ENCODE data around the gene COQ8B. TPM values are rescaled to one million over a fixed set of nuclear protein-coding genes. Genes with fewer than 3 reads are reported as not detected.
"Not testable (repeated sequence)": the region's sequence is repeated elsewhere in the genome, so short reads cannot be mapped to it uniquely, and the experiment has no call there.

COQ8B gene
- polyA plus RNA-seq, result 10 to 100 TPM; 18.4 to 27.2 TPM

DNA sequence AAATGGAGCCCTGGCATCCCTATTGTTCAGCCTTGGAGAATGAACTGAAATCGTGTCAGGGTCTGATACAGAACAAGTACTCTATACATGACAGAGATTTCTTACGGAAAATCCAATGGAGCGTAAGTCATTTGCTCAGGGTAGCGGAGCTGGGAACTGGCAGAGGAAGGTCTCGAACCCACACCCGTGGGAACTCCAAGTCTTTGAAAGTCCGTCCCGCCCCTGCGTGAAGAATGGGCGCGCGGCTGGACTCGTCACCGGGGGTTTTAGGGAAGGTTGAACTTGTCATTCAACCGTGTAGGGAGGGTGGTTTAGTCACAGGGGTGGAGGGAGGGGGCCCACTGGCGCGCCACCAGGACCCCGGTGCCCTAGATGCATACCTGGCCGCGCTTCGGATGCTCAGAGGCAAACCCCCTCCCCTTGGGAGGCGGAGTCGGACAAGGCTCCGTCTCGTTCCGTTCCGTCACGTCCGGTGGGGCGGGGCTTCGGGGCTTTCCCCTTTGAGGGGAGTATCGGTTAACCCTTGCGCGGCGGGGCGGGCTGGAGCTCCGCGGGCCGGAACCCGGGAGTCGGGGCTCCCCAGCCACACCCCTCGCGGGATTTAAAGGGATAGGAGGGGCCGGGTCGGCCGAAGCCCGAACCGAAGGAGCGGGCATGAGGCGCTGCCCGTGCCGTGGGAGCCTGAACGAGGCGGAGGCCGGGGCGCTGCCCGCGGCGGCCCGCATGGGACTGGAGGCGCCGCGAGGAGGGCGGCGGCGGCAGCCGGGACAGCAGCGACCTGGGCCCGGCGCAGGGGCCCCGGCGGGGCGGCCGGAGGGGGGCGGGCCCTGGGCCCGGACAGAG lies at the start of gene COQ8B, which contains the start of gene ITPKC:
Gene COQ8B (minus strand): TSS at position 405 of the 843 bp plus-strand sequence. CDS start 2,254 bp downstream, outside the sequence.
Gene ITPKC (plus strand): TSS at position 631 of the 843 bp plus-strand sequence. CDS start 24 bp downstream, at position 655.
- Histone ChIP-seq H3K9me3 (ENCODE audit: control insufficient read depth in 2 of 2, insufficient read depth in 1 of 2, low read depth in 1 of 2, low read length in 1 of 2) (no peaks in the 10 kb centered on the region), H3K27me3 (ENCODE audit: control insufficient read depth in 1 of 2, insufficient read depth in 2 of 2, low read length in 2 of 2) (no peaks in the 10 kb centered on the region), H3K4me1 (ENCODE audit: control insufficient read depth in 2 of 2, insufficient read depth in 2 of 2, low read length in 1 of 2) (peaks cover 0 to 4% of the 10 kb centered on the region in 2 donors), H3K36me3 (ENCODE audit: control insufficient read depth in 2 of 2, insufficient read depth in 2 of 2, low read length in 1 of 2) (no peaks in the 10 kb centered on the region), H3K27ac (ENCODE audit: low read depth in 2 of 2, low read length in 1 of 2) (peak within 1 kb of the TSS; percentile 98 to 100), H3K4me3 (ENCODE audit: low read depth in 1 of 2, low read length in 2 of 2) (peak within 1 kb of the TSS; percentile 85 to 95)
- WGBS, 2 donors, result 0 to 1% methylated on average over 70 to 76 of the region's 76 CpGs

DNA sequence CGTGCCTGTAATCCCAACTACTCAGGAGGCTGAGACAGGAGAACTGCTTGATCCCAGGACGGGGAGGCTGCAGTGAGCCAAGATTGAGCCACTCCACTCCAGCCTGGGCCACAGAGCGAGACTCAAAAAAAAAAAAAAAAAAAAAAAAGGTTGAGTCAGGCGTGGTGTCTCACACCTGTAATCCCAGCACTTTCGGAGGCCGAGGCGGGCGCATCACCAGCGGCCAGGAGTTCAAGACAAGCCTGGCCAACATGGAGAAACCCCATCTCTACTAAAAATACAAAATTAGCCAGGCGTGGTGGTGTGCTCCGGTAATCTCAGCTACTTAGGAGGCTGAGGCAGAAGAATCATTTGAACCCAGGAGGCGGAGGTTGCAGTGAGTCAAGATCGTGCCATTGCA lies 49.7 kb upstream of the COQ8B start:
- not testable (repeated sequence) for H3K9me3 ChIP-seq (ENCODE audit: control insufficient read depth in 2 of 2, insufficient read depth in 1 of 2, low read depth in 1 of 2, low read length in 1 of 2); H3K4me3 ChIP-seq (ENCODE audit: low read depth in 1 of 2, low read length in 2 of 2); H3K27ac ChIP-seq (ENCODE audit: low read depth in 2 of 2, low read length in 1 of 2); H3K27me3 ChIP-seq (ENCODE audit: control insufficient read depth in 1 of 2, insufficient read depth in 2 of 2, low read length in 2 of 2); H3K4me1 ChIP-seq (ENCODE audit: control insufficient read depth in 2 of 2, insufficient read depth in 2 of 2, low read length in 1 of 2)
- 92 to 96% methylated on average over 13 of the region's 13 CpGs for WGBS, 2 donors
- H3K36me3 ChIP-seq (ENCODE audit: control insufficient read depth in 2 of 2, insufficient read depth in 2 of 2, low read length in 1 of 2), result peaks cover 28 to 37% of the 10 kb centered on the region in 2 donors

DNA sequence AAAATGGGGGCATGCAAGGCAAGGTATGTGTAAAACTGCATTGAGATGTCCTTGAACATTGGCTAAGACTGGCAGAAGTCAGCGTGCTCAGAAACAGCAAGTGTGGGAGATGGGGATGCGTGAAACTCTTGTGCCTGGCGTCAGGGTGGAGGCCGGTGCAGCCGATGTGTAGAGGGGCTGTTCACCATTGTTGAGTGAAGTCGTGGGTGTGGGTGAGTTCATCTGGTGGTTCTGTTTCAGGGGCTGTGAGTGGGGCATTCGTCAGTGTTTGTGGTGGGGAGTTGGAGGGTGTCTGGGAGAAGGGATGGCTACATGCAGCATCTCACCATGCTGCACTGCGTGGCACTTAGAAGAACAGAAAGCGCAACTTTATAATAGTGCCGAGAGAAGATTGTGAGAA lies 47.3 kb upstream of the COQ8B start:
- H3K36me3 ChIP-seq (ENCODE audit: control insufficient read depth in 2 of 2, insufficient read depth in 2 of 2, low read length in 1 of 2), result peaks cover 32 to 46% of the 10 kb centered on the region in 2 donors
- no peak overlapping the region for H3K27ac ChIP-seq (ENCODE audit: low read depth in 2 of 2, low read length in 1 of 2)
- WGBS, 2 donors, result 88 to 89% methylated on average over 10 of the region's 10 CpGs
- no peaks in the 10 kb centered on the region for H3K9me3 ChIP-seq (ENCODE audit: control insufficient read depth in 2 of 2, insufficient read depth in 1 of 2, low read depth in 1 of 2, low read length in 1 of 2)
- H3K4me1 ChIP-seq (ENCODE audit: control insufficient read depth in 2 of 2, insufficient read depth in 2 of 2, low read length in 1 of 2), result no peaks in the 10 kb centered on the region
- no peak overlapping the region for H3K4me3 ChIP-seq (ENCODE audit: low read depth in 1 of 2, low read length in 2 of 2)
- H3K27me3 ChIP-seq (ENCODE audit: control insufficient read depth in 1 of 2, insufficient read depth in 2 of 2, low read length in 2 of 2), result no peaks in the 10 kb centered on the region

DNA sequence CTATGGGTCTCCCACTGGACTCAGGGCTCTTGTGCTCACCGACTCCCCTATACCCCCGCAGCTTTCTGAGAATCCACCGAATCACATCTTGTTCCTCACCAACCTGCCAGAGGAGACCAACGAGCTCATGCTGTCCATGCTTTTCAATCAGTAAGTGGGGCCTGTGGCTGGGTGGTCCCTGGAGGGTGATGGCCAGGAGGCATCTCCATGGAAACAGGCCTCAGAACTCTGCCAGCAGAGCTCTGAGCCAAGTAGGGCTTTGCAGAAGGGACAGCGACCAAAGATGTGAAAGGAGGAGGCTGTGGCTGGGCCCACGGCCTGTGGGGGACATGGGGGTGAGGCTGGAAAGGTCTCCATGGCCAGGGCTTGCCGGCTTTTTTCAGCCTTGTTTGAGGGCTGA lies 46.8 kb upstream of the COQ8B start:
- Histone ChIP-seq H3K4me1 (ENCODE audit: control insufficient read depth in 2 of 2, insufficient read depth in 2 of 2, low read length in 1 of 2) (no peaks in the 10 kb centered on the region), H3K27ac (ENCODE audit: low read depth in 2 of 2, low read length in 1 of 2) (no peak overlapping the region), H3K9me3 (ENCODE audit: control insufficient read depth in 2 of 2, insufficient read depth in 1 of 2, low read depth in 1 of 2, low read length in 1 of 2) (no peaks in the 10 kb centered on the region), H3K4me3 (ENCODE audit: low read depth in 1 of 2, low read length in 2 of 2) (no peak overlapping the region), H3K36me3 (ENCODE audit: control insufficient read depth in 2 of 2, insufficient read depth in 2 of 2, low read length in 1 of 2) (peaks cover 32 to 46% of the 10 kb centered on the region in 2 donors), H3K27me3 (ENCODE audit: control insufficient read depth in 1 of 2, insufficient read depth in 2 of 2, low read length in 2 of 2) (no peaks in the 10 kb centered on the region)
- WGBS, 2 donors, result 89 to 94% methylated on average over 7 of the region's 7 CpGs

DNA sequence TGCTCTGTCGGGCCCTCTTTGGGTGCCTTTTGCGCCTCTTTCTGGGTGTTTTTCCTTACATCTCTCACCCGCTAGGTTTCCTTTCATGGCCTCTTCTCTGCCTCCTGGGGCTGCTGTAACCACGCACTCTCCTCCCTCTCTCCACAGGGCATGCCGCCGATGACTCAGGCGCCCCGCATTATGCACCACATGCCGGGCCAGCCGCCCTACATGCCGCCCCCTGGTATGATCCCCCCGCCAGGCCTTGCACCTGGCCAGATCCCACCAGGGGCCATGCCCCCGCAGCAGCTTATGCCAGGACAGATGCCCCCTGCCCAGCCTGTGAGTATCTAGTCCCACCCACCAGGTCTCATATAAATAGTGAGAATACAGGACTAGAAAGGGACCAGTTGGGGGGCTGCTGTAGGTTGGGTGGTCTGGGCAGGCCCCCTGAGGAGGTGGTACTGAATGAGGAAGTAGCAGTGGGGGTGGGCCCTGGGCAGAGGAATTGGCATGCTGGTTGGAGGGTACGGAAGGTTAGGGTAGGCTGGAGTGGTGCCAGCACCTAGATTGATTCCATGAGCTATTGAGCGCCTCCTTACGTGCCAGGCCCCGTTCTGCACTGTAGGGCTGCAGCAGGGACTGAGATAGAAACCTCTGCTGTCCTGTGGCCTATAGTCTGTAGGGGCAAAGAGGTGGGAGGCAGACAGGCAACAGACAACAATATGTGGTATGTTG lies 46.2 kb upstream of the COQ8B start:
- 86 to 95% methylated on average over 17 of the region's 17 CpGs for WGBS, 2 donors
- H3K36me3 ChIP-seq (ENCODE audit: control insufficient read depth in 2 of 2, insufficient read depth in 2 of 2, low read length in 1 of 2), result peaks cover 35 to 49% of the 10 kb centered on the region in 2 donors

DNA sequence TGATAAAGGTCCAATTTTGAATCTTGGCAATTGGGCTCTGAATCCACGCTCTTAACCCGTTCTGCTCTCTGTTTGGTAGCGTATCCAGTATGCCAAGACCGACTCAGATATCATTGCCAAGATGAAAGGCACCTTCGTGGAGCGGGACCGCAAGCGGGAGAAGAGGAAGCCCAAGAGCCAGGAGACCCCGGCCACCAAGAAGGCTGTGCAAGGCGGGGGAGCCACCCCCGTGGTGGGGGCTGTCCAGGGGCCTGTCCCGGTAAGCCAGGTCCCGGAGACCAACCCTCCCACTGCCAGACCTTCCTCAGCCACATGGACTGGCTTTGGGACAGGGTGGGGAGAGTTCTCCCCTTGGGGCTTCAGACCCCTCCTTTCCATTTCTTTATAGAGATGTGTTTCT lies 42.7 kb upstream of the COQ8B start:
- Histone ChIP-seq H3K27ac (ENCODE audit: low read depth in 2 of 2, low read length in 1 of 2) (no peak overlapping the region), H3K4me3 (ENCODE audit: low read depth in 1 of 2, low read length in 2 of 2) (no peak overlapping the region), H3K4me1 (ENCODE audit: control insufficient read depth in 2 of 2, insufficient read depth in 2 of 2, low read length in 1 of 2) (peaks cover 3 to 16% of the 10 kb centered on the region in 2 donors), H3K9me3 (ENCODE audit: control insufficient read depth in 2 of 2, insufficient read depth in 1 of 2, low read depth in 1 of 2, low read length in 1 of 2) (no peaks in the 10 kb centered on the region), H3K36me3 (ENCODE audit: control insufficient read depth in 2 of 2, insufficient read depth in 2 of 2, low read length in 1 of 2) (peaks cover 22 to 50% of the 10 kb centered on the region in 2 donors), H3K27me3 (ENCODE audit: control insufficient read depth in 1 of 2, insufficient read depth in 2 of 2, low read length in 2 of 2) (no peaks in the 10 kb centered on the region)
- WGBS, 2 donors, result 93 to 95% methylated on average over 13 of the region's 13 CpGs

More for the DNA sequence above, 46.2 kb upstream of the COQ8B start:
- H3K27ac ChIP-seq (ENCODE audit: low read depth in 2 of 2, low read length in 1 of 2), result no peak overlapping the region
- H3K9me3 ChIP-seq (ENCODE audit: control insufficient read depth in 2 of 2, insufficient read depth in 1 of 2, low read depth in 1 of 2, low read length in 1 of 2), result no peaks in the 10 kb centered on the region
- H3K4me1 ChIP-seq (ENCODE audit: control insufficient read depth in 2 of 2, insufficient read depth in 2 of 2, low read length in 1 of 2), result no peaks in the 10 kb centered on the region
- no peak overlapping the region for H3K4me3 ChIP-seq (ENCODE audit: low read depth in 1 of 2, low read length in 2 of 2)
- H3K27me3 ChIP-seq (ENCODE audit: control insufficient read depth in 1 of 2, insufficient read depth in 2 of 2, low read length in 2 of 2), result no peaks in the 10 kb centered on the region

DNA sequence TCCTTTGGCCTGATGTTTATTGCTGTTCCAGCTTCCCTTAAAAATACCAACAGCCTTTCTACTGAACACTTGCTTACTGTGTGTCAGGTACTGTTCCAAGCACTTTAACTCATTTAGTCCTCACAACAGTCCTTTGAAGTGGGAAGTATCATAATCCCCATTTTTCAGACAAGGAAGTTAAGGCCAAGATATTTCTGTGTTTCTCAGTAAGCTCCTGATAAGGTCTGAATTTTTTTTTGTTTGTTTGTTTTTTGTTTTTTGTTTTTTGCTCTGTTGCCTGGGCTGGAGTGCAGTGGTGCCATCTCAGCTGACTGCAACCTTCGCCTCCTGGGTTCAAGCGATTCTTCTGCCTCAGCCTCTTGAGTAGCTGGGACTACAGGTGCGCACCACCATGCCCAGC lies 41.8 kb upstream of the COQ8B start:
- H3K4me3 ChIP-seq (ENCODE audit: low read depth in 1 of 2, low read length in 2 of 2), result no peak overlapping the region
- peaks cover 3 to 16% of the 10 kb centered on the region in 2 donors for H3K4me1 ChIP-seq (ENCODE audit: control insufficient read depth in 2 of 2, insufficient read depth in 2 of 2, low read length in 1 of 2)
- peaks cover 18 to 44% of the 10 kb centered on the region in 2 donors for H3K36me3 ChIP-seq (ENCODE audit: control insufficient read depth in 2 of 2, insufficient read depth in 2 of 2, low read length in 1 of 2)
- no peaks in the 10 kb centered on the region for H3K27me3 ChIP-seq (ENCODE audit: control insufficient read depth in 1 of 2, insufficient read depth in 2 of 2, low read length in 2 of 2)
- no peaks in the 10 kb centered on the region for H3K9me3 ChIP-seq (ENCODE audit: control insufficient read depth in 2 of 2, insufficient read depth in 1 of 2, low read depth in 1 of 2, low read length in 1 of 2)
- no peak overlapping the region for H3K27ac ChIP-seq (ENCODE audit: low read depth in 2 of 2, low read length in 1 of 2)
- WGBS, 2 donors, result 95 to 96% methylated on average over 3 of the region's 3 CpGs

DNA sequence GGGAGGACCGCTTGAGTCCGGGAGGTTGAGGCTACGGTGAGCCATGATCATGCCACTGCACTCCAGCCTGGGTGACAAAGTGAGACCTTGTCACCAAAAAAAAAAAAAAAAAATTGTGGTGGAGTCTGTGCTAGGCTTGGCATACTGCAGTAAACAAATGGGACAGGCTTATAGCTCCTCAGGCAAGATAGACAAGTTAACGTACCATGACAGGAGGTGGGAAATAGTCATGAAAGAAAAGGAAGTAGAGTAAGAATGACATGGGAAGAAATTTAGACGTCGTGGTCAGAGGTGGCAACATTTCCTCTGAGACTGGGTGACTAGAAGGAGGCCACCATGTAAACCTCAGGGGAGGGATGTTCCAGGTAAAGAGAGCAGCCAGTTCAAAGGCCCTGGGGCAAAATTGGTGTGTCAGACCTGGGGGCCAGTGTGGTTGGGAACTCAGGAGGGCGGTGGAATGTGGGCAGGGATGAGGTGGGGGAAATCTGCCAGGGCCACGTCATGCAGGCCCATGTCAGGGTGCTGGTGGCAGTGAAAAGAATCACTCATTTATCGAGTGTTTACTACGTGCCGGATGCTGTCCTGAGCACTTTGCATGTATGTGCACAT lies 39.9 kb upstream of the COQ8B start:
- Histone ChIP-seq H3K4me1 (ENCODE audit: control insufficient read depth in 2 of 2, insufficient read depth in 2 of 2, low read length in 1 of 2) (peaks cover 3 to 16% of the 10 kb centered on the region in 2 donors), H3K9me3 (ENCODE audit: control insufficient read depth in 2 of 2, insufficient read depth in 1 of 2, low read depth in 1 of 2, low read length in 1 of 2) (no peaks in the 10 kb centered on the region), H3K4me3 (ENCODE audit: low read depth in 1 of 2, low read length in 2 of 2) (no peak overlapping the region), H3K36me3 (ENCODE audit: control insufficient read depth in 2 of 2, insufficient read depth in 2 of 2, low read length in 1 of 2) (peaks cover 7 to 27% of the 10 kb centered on the region in 2 donors), H3K27ac (ENCODE audit: low read depth in 2 of 2, low read length in 1 of 2) (no peak overlapping the region), H3K27me3 (ENCODE audit: control insufficient read depth in 1 of 2, insufficient read depth in 2 of 2, low read length in 2 of 2) (no peaks in the 10 kb centered on the region)
- WGBS, 2 donors, result 62 to 68% methylated on average over 11 of the region's 11 CpGs

DNA sequence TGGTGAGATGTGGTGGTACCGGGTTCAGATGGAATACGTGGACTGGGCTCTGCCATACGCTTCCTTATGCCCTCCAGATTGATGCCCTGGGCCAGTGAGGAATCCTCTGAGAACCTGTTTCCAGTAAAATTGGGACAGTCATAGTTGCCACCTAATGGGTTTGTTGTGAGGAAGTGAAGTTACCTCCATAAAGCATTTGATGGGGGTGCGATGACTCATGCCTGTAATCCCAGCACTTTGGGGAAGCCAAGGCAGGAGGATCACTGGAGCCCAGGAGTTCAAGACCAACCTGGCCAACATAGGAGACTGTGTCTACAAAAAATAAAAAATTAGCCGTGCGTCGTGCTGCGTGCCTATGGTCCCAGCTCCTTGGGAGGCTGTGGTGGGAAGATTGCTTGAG lies 39.1 kb upstream of the COQ8B start:
- peaks cover 7 to 26% of the 10 kb centered on the region in 2 donors for H3K36me3 ChIP-seq (ENCODE audit: control insufficient read depth in 2 of 2, insufficient read depth in 2 of 2, low read length in 1 of 2)
- H3K4me3 ChIP-seq (ENCODE audit: low read depth in 1 of 2, low read length in 2 of 2), result no peak overlapping the region
- no peak overlapping the region for H3K27ac ChIP-seq (ENCODE audit: low read depth in 2 of 2, low read length in 1 of 2)
- H3K9me3 ChIP-seq (ENCODE audit: control insufficient read depth in 2 of 2, insufficient read depth in 1 of 2, low read depth in 1 of 2, low read length in 1 of 2), result no peaks in the 10 kb centered on the region
- H3K27me3 ChIP-seq (ENCODE audit: control insufficient read depth in 1 of 2, insufficient read depth in 2 of 2, low read length in 2 of 2), result no peaks in the 10 kb centered on the region
- WGBS, 2 donors, result 97 to 98% methylated on average over 8 of the region's 8 CpGs
- H3K4me1 ChIP-seq (ENCODE audit: control insufficient read depth in 2 of 2, insufficient read depth in 2 of 2, low read length in 1 of 2), result peaks cover 3 to 16% of the 10 kb centered on the region in 2 donors

All from esophagus (tissue), 2 donors.